OCI-LY3 (cell line): ENCODE measurements around the gene GIT1.

Experiments used
- EZH2phosphoT487 ChIP-seq: fragments of 200-600 bp; shearing (Covaris generic); IDR thresholded peaks from 2 replicates; pipeline ENCODE4 v1.6.1; 2018; ENCODE audit warnings: antibody characterized with exemption, mixed run types, low read depth
- TF ChIP-seq, protein P1 (sequence below): fragments of 200-600, 300-600 bp; sonication (generic); IDR thresholded peaks from 2 replicates; pipeline ENCODE4 v1.5.1; 2014; ENCODE audit warnings: antibody characterized with exemption, low read length, low read depth

DNA sequence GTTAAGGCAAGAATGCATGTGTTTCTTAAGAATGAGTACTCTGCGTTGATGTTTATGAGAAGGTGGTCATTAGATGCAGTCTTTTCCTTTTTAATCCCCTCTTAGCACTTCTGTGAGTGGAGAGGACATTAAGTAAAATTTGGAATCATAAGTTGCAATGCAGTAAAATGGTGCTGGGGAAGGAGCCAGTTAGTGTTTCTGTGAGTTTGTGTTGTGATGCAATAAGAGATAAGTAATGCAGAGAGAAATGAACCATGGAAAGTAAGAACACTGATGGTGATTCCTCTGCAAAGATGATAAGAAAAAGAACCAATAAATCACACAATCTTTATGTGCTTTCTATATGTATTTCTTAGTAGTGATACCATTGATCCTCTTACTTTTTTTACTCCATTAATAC lies 42.6 kb downstream of the GIT1 start:
- TF ChIP-seq, protein P1, sequence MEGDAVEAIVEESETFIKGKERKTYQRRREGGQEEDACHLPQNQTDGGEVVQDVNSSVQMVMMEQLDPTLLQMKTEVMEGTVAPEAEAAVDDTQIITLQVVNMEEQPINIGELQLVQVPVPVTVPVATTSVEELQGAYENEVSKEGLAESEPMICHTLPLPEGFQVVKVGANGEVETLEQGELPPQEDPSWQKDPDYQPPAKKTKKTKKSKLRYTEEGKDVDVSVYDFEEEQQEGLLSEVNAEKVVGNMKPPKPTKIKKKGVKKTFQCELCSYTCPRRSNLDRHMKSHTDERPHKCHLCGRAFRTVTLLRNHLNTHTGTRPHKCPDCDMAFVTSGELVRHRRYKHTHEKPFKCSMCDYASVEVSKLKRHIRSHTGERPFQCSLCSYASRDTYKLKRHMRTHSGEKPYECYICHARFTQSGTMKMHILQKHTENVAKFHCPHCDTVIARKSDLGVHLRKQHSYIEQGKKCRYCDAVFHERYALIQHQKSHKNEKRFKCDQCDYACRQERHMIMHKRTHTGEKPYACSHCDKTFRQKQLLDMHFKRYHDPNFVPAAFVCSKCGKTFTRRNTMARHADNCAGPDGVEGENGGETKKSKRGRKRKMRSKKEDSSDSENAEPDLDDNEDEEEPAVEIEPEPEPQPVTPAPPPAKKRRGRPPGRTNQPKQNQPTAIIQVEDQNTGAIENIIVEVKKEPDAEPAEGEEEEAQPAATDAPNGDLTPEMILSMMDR, result no peak
- TF ChIP-seq EZH2phosphoT487, result no peak
